Rectal smooth muscle tissue (tissue), 1 donor: ENCODE data around the gene RYR2.

Source experiments
- H3K27ac ChIP-seq: one replicate; pipeline ENCODE4 v1.7.0; 2013; ENCODE audit warnings: low read depth, low read length, inconsistent platforms
- H3K27me3 ChIP-seq: one replicate; pipeline ENCODE4 v1.7.0; 2013; ENCODE audit warnings: low read length; ENCODE audit not compliant: control insufficient read depth, insufficient read depth
- H3K36me3 ChIP-seq: one replicate; pipeline ENCODE4 v1.7.0; 2013; ENCODE audit warnings: low read length; ENCODE audit not compliant: control insufficient read depth, insufficient read depth
- H3K4me1 ChIP-seq: one replicate; pipeline ENCODE4 v1.7.0; 2013; ENCODE audit warnings: low read length; ENCODE audit not compliant: control insufficient read depth, insufficient read depth
- H3K4me3 ChIP-seq: one replicate; pipeline ENCODE4 v1.7.0; 2013; ENCODE audit warnings: low read length
- H3K9ac ChIP-seq: one replicate; pipeline ENCODE4 v1.7.0; 2013; ENCODE audit warnings: low read length

Gene RYR2

DNA sequence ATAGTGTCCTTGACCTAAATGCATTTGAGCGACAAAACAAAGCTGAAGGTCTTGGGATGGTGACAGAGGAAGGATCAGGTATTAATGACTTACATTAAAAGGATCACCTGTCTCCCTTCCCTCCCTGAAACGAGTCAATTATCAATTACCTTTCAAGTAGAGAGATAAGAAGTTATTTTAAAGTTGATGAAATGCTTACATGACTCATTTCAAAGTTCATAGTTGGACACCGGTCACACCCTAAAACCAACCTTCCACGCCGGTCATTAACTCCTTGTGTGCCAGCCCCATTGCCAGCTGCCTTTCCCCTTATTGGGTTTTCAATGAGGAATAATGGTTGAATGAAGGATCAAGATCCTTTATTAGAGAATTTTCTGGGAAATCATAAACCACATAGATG is 719.0 kb downstream of the RYR2 start:
- Histone ChIP-seq H3K4me1 (no peaks in the 10 kb centered on the region), H3K9ac (no peak overlapping the region), H3K27me3 (no peaks in the 10 kb centered on the region), H3K36me3 (no peaks in the 10 kb centered on the region), H3K27ac (no peak overlapping the region), H3K4me3 (no peak overlapping the region)

DNA sequence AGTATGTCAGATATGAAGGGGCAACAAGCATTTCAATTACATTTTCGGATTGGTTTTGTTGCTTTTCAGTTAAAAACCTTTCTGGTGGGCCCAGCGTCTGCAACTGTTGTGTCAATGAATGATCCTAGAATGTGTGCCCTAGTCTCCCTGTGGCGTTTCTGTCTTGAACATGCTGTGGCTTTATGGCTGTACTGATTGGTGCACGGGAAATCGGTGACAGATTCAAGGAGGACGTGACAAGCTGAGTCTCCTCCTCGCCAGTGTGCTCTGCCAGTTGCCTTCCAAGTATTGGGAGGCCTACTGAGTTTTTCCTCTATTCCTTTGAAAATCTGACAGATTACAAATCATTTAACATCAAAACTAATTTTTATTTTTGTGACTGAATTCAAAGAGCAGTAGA is 721.2 kb downstream of the RYR2 start:
- Histone ChIP-seq H3K9ac (no peak overlapping the region), H3K27me3 (no peaks in the 10 kb centered on the region), H3K4me1 (no peaks in the 10 kb centered on the region), H3K27ac (no peak overlapping the region), H3K4me3 (no peak overlapping the region), H3K36me3 (no peaks in the 10 kb centered on the region)

DNA sequence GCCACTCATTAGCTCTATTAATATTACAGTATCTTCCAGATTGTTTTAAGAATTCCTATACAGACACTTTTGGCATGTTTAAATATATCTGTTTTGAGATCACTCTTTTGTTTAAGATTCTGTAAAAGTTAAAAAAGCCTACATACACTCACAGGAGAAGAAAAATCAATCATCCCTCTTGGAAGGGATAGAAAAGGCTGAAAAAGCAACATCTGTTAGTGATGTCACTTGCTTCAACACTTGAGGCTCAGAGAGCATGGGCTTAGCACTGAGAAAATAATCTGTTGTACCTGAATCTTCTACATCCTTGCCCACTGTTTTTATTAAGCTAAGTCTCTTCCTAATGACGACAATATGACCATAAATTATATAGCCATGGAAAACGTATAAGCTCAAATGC is 721.8 kb downstream of the RYR2 start:
- no peaks in the 10 kb centered on the region for H3K4me1 ChIP-seq
- no peaks in the 10 kb centered on the region for H3K36me3 ChIP-seq
- no peaks in the 10 kb centered on the region for H3K27me3 ChIP-seq
- no peak overlapping the region for H3K4me3 ChIP-seq
- H3K27ac ChIP-seq: no peak overlapping the region
- H3K9ac ChIP-seq: no peak overlapping the region

DNA sequence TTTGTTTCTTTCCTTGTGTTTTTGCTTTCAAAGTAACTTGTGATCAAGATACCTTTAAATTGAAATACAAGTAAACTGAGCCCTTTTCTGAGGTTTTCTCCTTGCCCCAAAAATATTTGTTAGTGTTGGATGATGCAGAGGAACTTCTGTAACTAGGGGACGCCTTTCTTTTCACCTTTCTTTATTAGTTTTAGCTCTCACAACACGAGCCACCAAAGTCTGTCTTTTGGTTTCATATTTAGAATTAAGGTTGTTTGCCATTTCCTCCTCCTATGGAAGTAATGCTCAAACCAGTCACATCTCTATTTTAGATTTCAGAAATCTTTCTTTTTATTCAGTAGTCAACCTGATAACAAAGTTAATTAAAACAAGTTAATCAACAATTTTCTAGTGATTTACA is 727.9 kb downstream of the RYR2 start:
- H3K4me3 ChIP-seq: no peak overlapping the region
- no peak overlapping the region for H3K9ac ChIP-seq
- H3K4me1 ChIP-seq: no peaks in the 10 kb centered on the region
- H3K27ac ChIP-seq: no peak overlapping the region
- H3K27me3 ChIP-seq: no peaks in the 10 kb centered on the region
- no peaks in the 10 kb centered on the region for H3K36me3 ChIP-seq

DNA sequence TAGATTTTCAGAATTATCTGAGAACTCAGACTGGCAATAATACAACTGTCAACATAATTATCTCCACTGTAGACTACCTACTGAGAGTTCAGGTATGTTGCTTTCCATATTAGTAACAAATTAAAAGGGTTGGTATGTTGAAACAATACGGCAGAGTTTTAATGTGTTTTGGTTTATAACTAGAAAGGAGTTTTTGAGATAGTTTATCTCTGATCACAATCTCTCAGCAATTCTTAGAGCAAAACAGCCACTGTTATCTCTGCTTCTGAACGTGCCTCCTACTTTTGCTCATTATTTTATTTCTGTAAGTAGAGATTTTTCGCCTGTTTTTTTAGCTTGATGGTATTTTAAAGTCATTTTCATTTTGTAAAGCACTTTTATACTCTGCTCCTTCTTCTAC is 730.0 kb downstream of the RYR2 start:
- no peaks in the 10 kb centered on the region for H3K4me1 ChIP-seq
- H3K9ac ChIP-seq: no peak overlapping the region
- H3K36me3 ChIP-seq: no peaks in the 10 kb centered on the region
- no peaks in the 10 kb centered on the region for H3K27me3 ChIP-seq
- no peak overlapping the region for H3K4me3 ChIP-seq
- no peak overlapping the region for H3K27ac ChIP-seq

DNA sequence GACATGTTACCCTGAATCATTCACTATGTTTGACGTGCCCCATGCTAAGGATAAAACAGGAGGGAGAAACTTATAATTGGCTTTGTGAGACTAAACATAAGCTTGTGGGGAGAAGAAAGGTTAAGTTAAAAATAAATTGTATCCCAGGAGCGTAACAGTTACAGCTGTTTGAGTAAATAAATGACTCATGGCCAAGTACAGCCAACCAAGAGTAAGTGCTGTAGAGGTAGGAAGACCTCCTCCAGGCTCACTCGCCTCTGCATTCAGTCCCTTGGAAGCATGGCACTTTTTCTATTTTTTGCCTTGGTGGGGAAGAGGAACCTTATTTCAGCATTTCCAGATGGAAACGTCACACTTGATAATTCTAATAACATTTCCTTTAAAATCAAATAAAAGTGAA is 732.3 kb downstream of the RYR2 start:
- no peak overlapping the region for H3K4me3 ChIP-seq
- H3K27ac ChIP-seq: no peak overlapping the region
- no peaks in the 10 kb centered on the region for H3K36me3 ChIP-seq

DNA sequence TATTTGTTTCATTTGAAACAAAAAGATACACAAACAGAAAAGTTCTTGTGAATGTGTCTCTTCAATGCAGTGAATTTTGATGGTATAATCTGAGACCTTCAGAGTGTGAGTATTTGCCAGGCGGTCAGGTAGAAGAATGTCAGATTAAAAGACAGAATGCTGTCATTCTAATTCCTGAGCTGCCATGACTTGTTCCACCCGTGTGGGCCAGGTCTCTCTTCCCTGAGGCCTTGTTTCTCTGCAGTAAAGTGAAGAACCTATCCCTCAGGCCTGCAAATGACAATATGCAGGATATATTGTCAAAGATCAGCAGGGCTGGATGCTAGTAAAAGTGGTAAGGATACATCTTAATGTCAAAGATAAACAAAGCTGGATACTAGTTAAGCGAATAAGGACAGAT is 737.4 kb downstream of the RYR2 start:
- no peaks in the 10 kb centered on the region for H3K36me3 ChIP-seq
- H3K9ac ChIP-seq: no peak overlapping the region
- H3K27ac ChIP-seq: no peak overlapping the region
- no peaks in the 10 kb centered on the region for H3K27me3 ChIP-seq
- H3K4me1 ChIP-seq: no peaks in the 10 kb centered on the region
- H3K4me3 ChIP-seq: no peak overlapping the region

More for the DNA sequence above, 732.3 kb downstream of the RYR2 start:
- no peak overlapping the region for H3K9ac ChIP-seq
- H3K27me3 ChIP-seq: no peaks in the 10 kb centered on the region
- H3K4me1 ChIP-seq: no peaks in the 10 kb centered on the region

DNA sequence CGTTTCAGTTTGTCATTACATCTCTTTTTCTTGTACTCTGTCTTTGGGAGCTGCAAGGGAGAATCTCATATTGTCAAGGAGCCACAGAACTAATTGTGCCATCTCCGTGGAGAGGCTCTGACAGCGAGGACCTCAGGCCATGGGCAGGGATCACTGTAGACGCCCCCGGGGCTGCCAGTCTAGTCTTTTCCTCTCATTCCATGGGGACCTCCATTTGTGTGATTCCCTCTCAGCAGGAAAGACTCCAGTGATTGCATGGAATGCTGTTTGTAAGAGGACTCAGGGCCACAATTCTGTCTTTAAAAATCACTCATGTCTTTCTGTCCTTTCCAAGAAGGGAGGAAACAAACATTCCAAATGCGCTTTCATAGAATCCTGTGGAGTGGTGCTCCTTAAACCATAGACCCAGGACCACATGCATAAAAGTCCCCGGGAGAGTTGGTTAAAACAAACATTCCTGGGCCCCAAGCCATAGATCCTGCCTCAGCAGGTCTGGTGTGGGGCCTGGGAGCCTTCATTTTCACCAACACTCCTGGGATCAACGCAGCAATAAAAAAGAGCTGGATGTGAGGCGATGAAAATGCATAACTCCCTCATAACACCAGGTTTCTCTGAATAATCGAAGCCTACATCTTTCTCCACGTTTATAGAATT is 744.2 kb downstream of the RYR2 start:
- no peaks in the 10 kb centered on the region for H3K4me1 ChIP-seq

DNA sequence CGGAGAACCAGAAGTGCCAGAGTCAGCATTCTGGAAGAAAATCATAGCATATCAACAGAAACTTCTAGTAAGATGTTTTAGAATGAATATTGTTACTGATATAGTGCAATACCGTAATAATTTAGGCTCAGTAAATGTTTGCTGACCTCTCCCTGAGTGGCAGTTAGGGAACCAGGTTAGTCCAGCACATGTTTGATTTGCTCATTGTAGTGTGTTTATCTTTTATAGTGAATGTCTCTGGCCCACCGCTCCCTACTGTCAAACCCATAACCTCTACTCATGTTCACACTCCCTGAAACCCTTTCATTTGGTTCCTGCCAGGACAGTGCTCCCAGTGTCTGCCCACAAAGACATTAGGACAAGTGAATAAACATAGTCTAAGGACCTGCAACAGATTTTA is 746.1 kb downstream of the RYR2 start:
- Histone ChIP-seq H3K4me3 (no peak overlapping the region), H3K27ac (no peak overlapping the region), H3K9ac (no peak overlapping the region), H3K4me1 (no peaks in the 10 kb centered on the region), H3K27me3 (no peaks in the 10 kb centered on the region), H3K36me3 (no peaks in the 10 kb centered on the region)

More for the DNA sequence above, 744.2 kb downstream of the RYR2 start:
- Histone ChIP-seq H3K4me3 (no peak overlapping the region), H3K36me3 (no peaks in the 10 kb centered on the region), H3K9ac (no peak overlapping the region), H3K27me3 (no peaks in the 10 kb centered on the region), H3K27ac (no peak overlapping the region)

DNA sequence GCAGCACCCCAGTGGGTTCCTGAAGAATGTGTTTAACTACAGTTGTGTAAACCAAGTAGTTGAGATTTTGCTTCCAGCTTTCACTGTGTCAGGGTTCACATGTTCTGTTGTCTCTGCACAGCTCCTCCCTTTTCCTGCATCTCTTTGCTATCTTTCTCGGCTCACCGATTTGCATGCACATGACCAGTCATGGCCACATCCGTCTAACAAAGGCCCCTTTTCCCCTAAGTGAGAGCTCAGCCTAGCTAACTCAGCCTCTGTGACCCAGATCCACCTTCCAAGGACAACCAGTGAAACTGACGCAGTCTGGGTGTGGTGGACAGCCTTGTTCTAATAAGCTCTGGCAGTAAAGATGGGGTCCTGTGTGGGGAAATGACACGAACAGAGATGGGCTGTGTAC is 747.6 kb downstream of the RYR2 start:
- Histone ChIP-seq H3K27me3 (no peaks in the 10 kb centered on the region), H3K9ac (no peak overlapping the region), H3K27ac (no peak overlapping the region), H3K36me3 (no peaks in the 10 kb centered on the region), H3K4me3 (no peak overlapping the region), H3K4me1 (no peaks in the 10 kb centered on the region)

DNA sequence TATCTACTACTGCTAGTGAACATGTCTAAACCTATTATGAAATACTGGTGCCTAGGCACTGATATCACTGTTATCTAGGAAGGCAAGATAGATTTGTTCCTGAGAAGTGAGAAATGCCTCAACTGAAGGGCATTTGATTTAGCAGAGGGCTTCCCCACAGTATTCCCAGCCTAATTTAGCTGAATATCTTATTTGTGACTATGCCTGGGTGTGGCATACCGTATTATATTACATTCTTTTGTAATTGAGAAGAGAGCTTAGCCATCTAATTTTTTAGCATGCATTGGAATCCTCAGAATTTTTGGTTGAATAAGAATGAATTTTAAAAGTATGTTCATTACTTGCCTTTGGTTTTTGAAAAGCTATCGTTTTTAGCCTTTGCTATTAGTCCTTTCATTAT is 749.6 kb downstream of the RYR2 start:
- no peaks in the 10 kb centered on the region for H3K36me3 ChIP-seq
- no peak overlapping the region for H3K27ac ChIP-seq
- H3K4me1 ChIP-seq: no peaks in the 10 kb centered on the region
- H3K27me3 ChIP-seq: no peaks in the 10 kb centered on the region
- no peak overlapping the region for H3K9ac ChIP-seq
- no peak overlapping the region for H3K4me3 ChIP-seq

DNA sequence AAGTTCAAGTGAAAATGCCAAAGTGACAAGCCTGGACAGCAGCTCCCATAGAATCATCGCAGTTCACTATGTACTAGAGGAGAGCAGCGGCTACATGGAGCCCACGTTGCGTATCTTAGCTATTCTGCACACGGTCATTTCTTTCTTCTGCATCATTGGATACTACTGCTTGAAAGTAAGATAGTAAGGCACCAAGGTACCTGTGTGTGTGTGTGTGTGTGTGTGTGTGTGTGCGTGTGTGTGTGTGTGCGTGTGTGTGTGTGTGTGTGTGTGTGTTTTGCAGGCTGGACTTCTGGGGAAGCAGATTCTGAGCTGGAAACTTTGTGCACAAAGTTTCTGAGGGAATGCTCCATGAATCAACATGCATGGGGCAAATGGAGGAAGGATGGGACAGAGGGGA is 750.2 kb downstream of the RYR2 start:
- H3K27me3 ChIP-seq: no peaks in the 10 kb centered on the region
- H3K4me3 ChIP-seq: no peak overlapping the region
- H3K27ac ChIP-seq: no peak overlapping the region
- H3K36me3 ChIP-seq: no peaks in the 10 kb centered on the region
- H3K9ac ChIP-seq: no peak overlapping the region
- no peaks in the 10 kb centered on the region for H3K4me1 ChIP-seq

DNA sequence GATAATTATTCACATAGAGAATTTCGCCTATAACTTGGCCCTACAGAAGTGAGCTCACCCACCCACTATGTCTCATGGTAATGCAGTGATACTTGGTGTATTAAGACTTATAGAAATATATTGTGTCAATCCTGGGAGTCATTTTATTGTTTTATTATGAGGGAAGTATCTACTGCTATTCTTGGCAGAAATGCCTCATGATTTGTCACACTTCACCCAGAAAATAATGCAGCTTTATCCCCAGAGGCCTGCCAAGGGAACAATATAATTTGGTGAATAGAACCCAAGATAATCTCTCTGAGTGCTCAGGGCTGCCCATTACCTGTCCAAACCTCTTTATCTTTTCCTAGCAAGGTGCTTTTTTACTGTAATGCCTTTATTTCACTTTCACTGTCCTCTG is 750.7 kb downstream of the RYR2 start:
- H3K4me3 ChIP-seq: no peak overlapping the region
- H3K27me3 ChIP-seq: no peaks in the 10 kb centered on the region
- no peaks in the 10 kb centered on the region for H3K4me1 ChIP-seq
- no peak overlapping the region for H3K27ac ChIP-seq
- peaks cover 2% of the 10 kb centered on the region for H3K36me3 ChIP-seq
- no peak overlapping the region for H3K9ac ChIP-seq
